ENCODE data around the gene GRHL1.

GRCh38 chr2:9952856-9953503, 1.5 kb downstream of the GRHL1 start:
- TF ChIP-seq CTCF (IDR thresholded peaks at IDR 0.05), result no peak
- TF ChIP-seq ZFX (IDR thresholded peaks at IDR 0.05; ENCODE audit: borderline replicate concordance), result no peak
